T follicular helper cell (primary cell): ENCODE results near the gene KIF5C.

Source experiments
- DNase-seq: peaks from one replicate; pipeline ENCODE4 v3.0.0-alpha.2; 2020; ENCODE audit warnings: low read depth

The KIF5C gene

DNA sequence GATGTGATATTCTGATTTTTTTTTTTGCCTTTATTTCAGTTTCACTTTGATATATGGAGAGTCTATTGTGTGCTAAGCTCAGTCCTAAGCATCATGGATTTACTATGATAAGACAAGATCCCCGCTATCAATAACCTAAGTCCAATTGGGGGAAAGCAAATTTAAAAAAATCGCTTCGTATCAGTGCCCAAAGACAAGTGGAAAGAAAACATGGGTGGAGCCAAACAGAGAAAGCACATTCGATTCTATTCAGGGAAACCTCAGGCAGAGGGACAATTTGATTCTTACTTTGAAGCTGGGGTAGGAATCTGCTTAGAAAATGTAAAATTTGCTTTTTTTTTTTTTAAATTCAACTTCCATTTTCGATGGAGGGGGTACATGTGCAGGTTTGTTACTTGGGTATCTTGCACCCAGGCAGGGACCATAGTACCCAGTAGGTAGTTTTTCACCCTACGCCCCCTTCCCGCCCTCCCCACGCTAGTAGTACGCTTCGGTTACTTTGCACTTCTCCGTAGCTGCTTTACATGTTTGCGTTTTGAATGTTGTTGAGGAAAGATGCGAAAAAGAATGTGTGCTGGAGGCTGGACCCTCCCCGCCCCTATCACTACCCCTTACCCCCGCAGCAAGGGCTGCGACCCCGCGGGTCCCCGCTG is 12.4 kb downstream of the KIF5C start:
- DNase-seq = no peak

GRCh38 chr2:148888003-148888501 is 13.0 kb downstream of the KIF5C start:
- DNase-seq = no peak

- DNase-seq = no peak
Observed at GRCh38 chr2:148888986-148889385, 14.0 kb downstream of the KIF5C start.

DNA sequence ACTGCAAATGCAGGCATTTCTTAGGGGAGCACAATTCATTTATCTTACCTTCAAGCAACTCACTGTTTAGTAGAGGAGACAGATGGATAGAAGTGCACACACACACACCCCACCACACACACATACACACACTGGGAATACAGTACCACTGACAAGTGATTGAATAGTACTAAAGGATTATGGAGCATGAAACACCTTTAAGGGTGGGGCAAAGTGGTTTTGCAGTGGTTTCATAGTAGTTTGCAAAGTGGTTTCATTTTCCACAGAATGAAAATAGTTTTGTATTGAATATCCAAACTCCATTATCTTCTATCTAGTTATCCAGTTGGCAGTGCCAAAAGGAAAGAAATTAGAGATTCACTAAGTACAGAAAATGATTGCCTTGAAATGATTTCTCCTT is 18.9 kb downstream of the KIF5C start:
- DNase-seq = no peak

DNA sequence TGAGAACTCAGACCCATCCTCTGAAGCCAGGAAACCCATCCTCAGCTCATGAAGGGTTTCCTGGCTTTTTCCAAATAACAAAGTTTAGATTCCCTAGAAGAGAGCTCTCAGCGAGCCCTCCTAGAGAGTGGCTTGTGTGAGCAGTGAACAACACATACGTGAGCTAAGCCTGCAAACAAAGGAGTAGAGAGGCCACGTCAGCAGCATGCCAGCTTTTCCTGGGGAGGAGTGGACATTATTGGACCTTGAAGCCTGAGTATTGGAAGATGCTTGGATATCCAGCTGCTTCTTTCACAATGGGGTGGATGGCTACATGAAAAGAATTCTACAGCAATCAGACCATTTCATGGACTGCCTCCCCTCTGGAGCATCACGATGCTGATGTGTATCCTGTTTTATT is 21.1 kb downstream of the KIF5C start:
- no peak for DNase-seq

DNA sequence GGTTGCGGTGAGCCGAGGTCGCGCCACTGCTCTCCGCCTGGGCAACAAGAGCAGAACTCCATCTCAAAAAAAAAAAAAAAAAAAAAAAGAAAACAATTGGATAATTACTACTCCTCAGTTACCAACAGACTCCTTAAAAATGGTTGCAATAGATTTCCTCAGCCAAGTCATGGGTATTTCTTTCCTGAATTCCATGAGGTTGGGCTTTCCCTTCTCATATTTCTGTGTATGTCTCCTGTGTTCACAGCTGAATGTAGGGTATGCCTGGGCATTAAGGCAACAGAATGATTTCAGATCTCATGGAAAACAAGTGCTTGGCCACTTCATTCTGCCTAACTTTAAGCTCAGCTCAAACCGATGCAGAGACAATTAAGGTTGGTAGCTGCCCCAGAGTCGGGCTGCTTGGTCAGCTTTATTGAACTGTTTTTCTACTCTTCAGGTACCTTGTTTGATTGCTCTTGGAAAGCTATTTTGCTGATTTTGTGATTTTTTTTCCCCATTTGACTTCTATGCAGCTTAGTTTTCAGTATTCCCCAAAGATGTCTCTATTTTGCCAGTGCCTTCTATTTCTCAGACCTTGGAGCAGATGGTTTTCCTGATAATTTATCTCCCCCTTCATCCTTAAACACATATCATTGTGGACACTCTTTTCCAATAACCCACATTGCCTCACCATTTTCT is 24.8 kb downstream of the KIF5C start:
- no peak for DNase-seq

DNA sequence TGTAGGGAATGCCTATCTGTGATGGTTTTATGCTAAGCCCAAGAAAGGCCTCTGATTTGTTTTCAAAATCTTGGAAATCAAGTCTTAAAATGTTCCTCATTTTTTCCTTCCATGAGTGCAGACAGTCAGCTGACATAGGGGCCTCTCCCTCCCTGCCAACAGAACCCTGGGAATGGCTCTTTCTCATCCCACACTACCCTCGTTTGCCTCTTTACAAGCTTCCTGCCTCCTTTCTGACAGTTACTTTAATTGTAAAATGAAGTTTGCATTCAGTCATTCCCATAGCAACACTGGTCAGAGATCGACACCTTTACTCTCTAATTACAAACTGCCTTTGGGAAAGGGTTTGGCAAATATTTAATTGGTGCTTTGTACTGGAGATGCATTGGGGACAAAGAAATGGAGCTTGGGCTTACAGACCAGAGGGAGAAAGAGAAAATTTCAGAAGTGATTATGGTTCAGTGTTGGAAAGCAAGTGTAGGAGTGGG is 25.4 kb downstream of the KIF5C start:
- no peak for DNase-seq

GRCh38 chr2:148901142-148901541 is 26.1 kb downstream of the KIF5C start:
- DNase-seq = no peak

- DNase-seq = no peak
Observed at GRCh38 chr2:148902798-148903197, 27.8 kb downstream of the KIF5C start.

GRCh38 chr2:148903294-148903693 is 28.3 kb downstream of the KIF5C start:
- DNase-seq = no peak

GRCh38 chr2:148903979-148904378 is 29.0 kb downstream of the KIF5C start:
- no peak for DNase-seq

- no peak for DNase-seq
Observed at GRCh38 chr2:148906124-148906523, 31.1 kb downstream of the KIF5C start.

DNA sequence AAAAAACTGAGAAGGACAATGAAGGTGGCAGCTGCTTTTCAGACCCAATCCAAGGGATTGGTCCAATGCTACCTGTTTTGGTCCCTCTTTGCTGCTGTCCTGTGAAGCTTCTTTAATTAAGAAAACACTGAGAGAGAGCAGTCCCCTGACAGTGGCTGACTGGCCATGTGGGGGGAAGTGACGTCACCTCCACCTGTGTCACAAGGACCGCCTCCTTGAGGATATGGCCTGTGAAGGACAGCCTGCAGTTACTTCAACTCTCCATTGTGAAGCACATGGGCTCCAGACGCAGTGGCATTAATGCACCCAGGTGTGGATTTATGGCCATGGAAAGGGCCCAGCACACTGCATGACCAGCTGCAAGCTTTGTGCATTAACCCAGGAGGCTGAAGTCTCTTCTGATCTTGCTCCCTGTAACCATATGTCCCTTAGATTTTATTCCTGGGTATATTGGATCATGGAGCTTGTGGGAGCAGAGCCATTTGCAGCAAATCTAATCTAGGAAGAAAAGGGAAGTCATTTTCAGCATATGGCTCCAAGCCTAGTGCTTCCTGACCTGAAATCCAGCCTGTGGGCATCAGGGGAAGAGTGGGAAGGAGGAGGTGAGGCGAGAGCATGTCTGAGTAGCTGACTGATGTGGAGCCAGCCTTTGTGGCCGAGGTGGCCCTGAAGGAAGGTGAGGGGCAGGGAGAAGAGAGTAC is 32.2 kb downstream of the KIF5C start:
- no peak for DNase-seq

GRCh38 chr2:148909114-148909513 is 34.1 kb downstream of the KIF5C start:
- no peak for DNase-seq

- no peak for DNase-seq
Observed at GRCh38 chr2:148913061-148913460, 38.0 kb downstream of the KIF5C start.

GRCh38 chr2:148913492-148913891 is 38.5 kb downstream of the KIF5C start:
- no peak for DNase-seq

GRCh38 chr2:148914463-148914862 is 39.4 kb downstream of the KIF5C start:
- DNase-seq = no peak

DNA sequence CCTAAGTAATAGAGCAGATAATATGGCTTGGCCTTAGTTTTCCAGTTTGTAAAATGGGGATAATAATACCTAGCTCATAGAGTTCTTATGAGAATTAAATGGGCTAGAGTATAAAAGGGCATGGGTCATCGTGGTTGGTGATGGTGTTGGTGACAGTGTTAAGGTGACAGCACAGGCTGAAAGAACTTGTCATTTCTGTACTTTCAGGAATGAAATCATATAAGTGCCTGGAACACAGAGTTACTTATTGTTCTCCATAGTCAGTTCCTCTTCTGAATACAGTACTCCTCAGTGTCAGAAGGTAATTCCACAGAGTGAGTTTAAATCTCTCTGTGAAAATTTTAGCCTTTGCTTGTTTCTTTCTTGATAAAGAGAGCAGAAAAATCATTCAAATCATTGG is 42.4 kb downstream of the KIF5C start:
- no peak for DNase-seq

- DNase-seq = no peak
Observed at GRCh38 chr2:148918554-148918953, 43.5 kb downstream of the KIF5C start.

- DNase-seq = no peak
Observed at GRCh38 chr2:148920559-148920958, 45.5 kb downstream of the KIF5C start.

- DNase-seq = no peak
Observed at GRCh38 chr2:148922062-148922461, 47.0 kb downstream of the KIF5C start.

- DNase-seq = no peak
Observed at GRCh38 chr2:148922776-148923475, 47.9 kb downstream of the KIF5C start.
